B cell (primary cell): Measurements from ENCODE around the gene PAX2. TPM values are rescaled to one million over a fixed set of nuclear protein-coding genes. Genes with fewer than 3 reads are reported as not detected.

Experiments
- ATAC-seq: fragments of 200-7000 bp; cut with Tn5 transposase; one replicate; pipeline ENCODE4 v1.10.0; 2021; ENCODE audit warnings: low read depth, mild to moderate bottlenecking, moderate number of reproducible peaks, moderate library complexity
- CTCF ChIA-PET: fragments of 350-600 bp; sonication (Branson Sonifier 250); formaldehyde crosslinking; loops from one replicate; lab custom pipeline; 2021; ENCODE audit warnings: antibody characterized with exemption, inconsistent platforms; lab: Charles Lee
- POLR2A ChIA-PET: fragments of 350-600 bp; sonication (Branson Sonifier 250); formaldehyde crosslinking; loops from one replicate; lab custom pipeline; 2021; ENCODE audit warnings: antibody characterized with exemption; lab: Charles Lee
- DNase-seq: peaks from one replicate; pipeline ENCODE4 v3.0.0; 2013
- H2AFZ ChIP-seq: 2 replicates; pipeline ENCODE4 v1.6.1; 2012; ENCODE audit warnings: mild to moderate bottlenecking, low read depth, low read length; ENCODE audit not compliant: insufficient read depth, poor library complexity, severe bottlenecking
- H3K27ac ChIP-seq, 2 donors: 1 replicate in 1 of 2; 2 replicates in 1 of 2; pipeline ENCODE4 v1.5.1; 2012 to 2013; ENCODE audit warnings: low read length in 2 of 2, mild to moderate bottlenecking in 2 of 2, moderate library complexity in 1 of 2
- H3K27me3 ChIP-seq, 4 experiments: fragments of 200-600 bp in 1 of 4; sonication (generic) in 1 of 4; replicated peaks in 1 of 4; 1 replicate in 2 of 4; 2 replicates in 2 of 4; pipeline versions ENCODE4 v1.6.1 to v1.7.0; 2013 to 2016; ENCODE audit warnings: low read length in 3 of 4, mild to moderate bottlenecking in 2 of 4, mixed read lengths in 1 of 4, moderate library complexity in 1 of 4; ENCODE audit not compliant: insufficient read depth in 4 of 4, control insufficient read depth in 3 of 4; ENCODE audit errors: control extremely low read depth in 1 of 4
- H3K36me3 ChIP-seq, 2 experiments: replicated peaks in 1 of 2; 1 replicate in 1 of 2; 2 replicates in 1 of 2; pipeline versions ENCODE4 v1.6.1 to v1.7.1; 2013; ENCODE audit warnings: low read length in 1 of 2; ENCODE audit not compliant: insufficient read depth in 2 of 2, control insufficient read depth in 1 of 2; ENCODE audit errors: control extremely low read depth in 1 of 2, extremely low read depth in 1 of 2
- H3K4me1 ChIP-seq, 2 donors: fragments of 200-600 bp in 1 of 2; sonication (generic) in 1 of 2; 1 replicate in 1 of 2; 2 replicates in 1 of 2; pipeline versions ENCODE4 v1.5.1 to v1.6.1; 2013 to 2017; ENCODE audit warnings: low read length in 2 of 2; ENCODE audit not compliant: control insufficient read depth in 2 of 2, insufficient read depth in 2 of 2
- H3K4me2 ChIP-seq: replicated peaks from 2 replicates; pipeline ENCODE3; 2012; ENCODE audit warnings: mild to moderate bottlenecking, low read depth, low read length; ENCODE audit not compliant: poor library complexity, severe bottlenecking
- H3K4me3 ChIP-seq, 5 experiments: fragments of 200-600 bp in 1 of 5; sonication (generic) in 1 of 5; 1 replicate in 3 of 5; 2 replicates in 2 of 5; pipeline versions ENCODE4 v1.5.1 to v1.7.0; 2011 to 2016; ENCODE audit warnings: low read length in 4 of 5, mild to moderate bottlenecking in 4 of 5, low read depth in 2 of 5, control low read depth in 1 of 5, moderate library complexity in 1 of 5; ENCODE audit not compliant: insufficient read depth in 1 of 5; ENCODE audit errors: control extremely low read depth in 1 of 5, extremely low read depth in 1 of 5
- H3K79me2 ChIP-seq: fragments of 200-600 bp; sonication (generic); one replicate; pipeline ENCODE4 v1.6.0; 2016; ENCODE audit warnings: low read length; ENCODE audit not compliant: control insufficient read depth, insufficient read depth
- H3K9ac ChIP-seq: fragments of 200-600 bp; sonication (generic); 2 replicates; pipeline ENCODE4 v1.6.1; 2017; ENCODE audit warnings: mild to moderate bottlenecking, low read length, moderate library complexity
- H3K9me3 ChIP-seq, 3 donors: one replicate each; pipeline versions ENCODE4 v1.6.1 to v1.7.1; 2013; ENCODE audit warnings: low read length in 2 of 3; ENCODE audit not compliant: control insufficient read depth in 2 of 3, insufficient read depth in 1 of 3; ENCODE audit errors: control extremely low read depth in 1 of 3
- H4K20me1 ChIP-seq: 2 replicates; pipeline ENCODE4 v1.6.0; 2012; ENCODE audit warnings: mild to moderate bottlenecking, low read length; ENCODE audit not compliant: insufficient read depth, control insufficient read depth, poor library complexity, severe bottlenecking
- H3K27ac Mint-ChIP-seq: one replicate; pipeline ENCODE4 v1.8.0; 2021; ENCODE audit warnings: mixed read lengths
- H3K27me3 Mint-ChIP-seq: one replicate; pipeline ENCODE4 v1.8.0; 2021; ENCODE audit warnings: mixed read lengths
- H3K4me1 Mint-ChIP-seq: one replicate; pipeline ENCODE4 v1.8.0; 2021; ENCODE audit warnings: mixed read lengths
- H3K4me3 Mint-ChIP-seq: one replicate; pipeline ENCODE4 v1.8.0; 2021; ENCODE audit warnings: mixed read lengths
- H3K9me3 Mint-ChIP-seq: one replicate; pipeline ENCODE4 v1.8.0; 2022; ENCODE audit warnings: mixed read lengths; ENCODE audit not compliant: insufficient read depth
- CTCF ChIP-seq: fragments of 200-600 bp; IDR thresholded peaks from one replicate; pipeline ENCODE4 v1.8.0; 2022; ENCODE audit warnings: antibody characterized with exemption, mild to moderate bottlenecking
- EZH2 ChIP-seq: IDR thresholded peaks from 2 replicates; pipeline ENCODE4 v1.6.1; 2012; ENCODE audit warnings: borderline replicate concordance, low read depth, mild to moderate bottlenecking, moderate library complexity, low read length; ENCODE audit not compliant: insufficient read depth, poor library complexity, severe bottlenecking
- WGBS: methylation state at CpG from one replicate; pipeline ENCODE4 v1.1.5; 2013; ENCODE audit warnings: missing lambda C conversion rate; ENCODE audit not compliant: insufficient coverage; 5-methylcytosine and 5-hydroxymethylcytosine counted together
- intact Hi-C: fragments of 100-400 bp; cut with micrococcal nuclease; formaldehyde crosslinking; loops from one replicate; pipeline ENCODE4 v1.10.0; 2022
- polyA plus RNA-seq: library from polyadenylated mRNA; depleted of rRNA; stranded (reverse); fragments of >200 nt; gene quantifications from 2 replicates; pipeline ENCODE4 v1.2.3, GENCODE V29; 2012
- total RNA-seq, 2 donors: library from RNA; stranded (reverse); fragments of 120-200 nt in 1 of 2; gene quantifications; 1 replicate in 1 of 2; 2 replicates in 1 of 2; pipeline versions ENCODE4 v1.2.3 to v1.2.4, GENCODE V29; 2013 to 2022

PAX2 gene
- total and polyA plus RNA-seq, 2 donors (not counting 1 experiment from before 2014, with no cell fraction given), result 0.12 TPM; not detected in 1

- WGBS, result 79% methylated on average over 4 of the region's 4 CpGs
These were observed 30.5 kb downstream of the PAX2 start for GRCh38 chr10:100775871-100776270.

DNA sequence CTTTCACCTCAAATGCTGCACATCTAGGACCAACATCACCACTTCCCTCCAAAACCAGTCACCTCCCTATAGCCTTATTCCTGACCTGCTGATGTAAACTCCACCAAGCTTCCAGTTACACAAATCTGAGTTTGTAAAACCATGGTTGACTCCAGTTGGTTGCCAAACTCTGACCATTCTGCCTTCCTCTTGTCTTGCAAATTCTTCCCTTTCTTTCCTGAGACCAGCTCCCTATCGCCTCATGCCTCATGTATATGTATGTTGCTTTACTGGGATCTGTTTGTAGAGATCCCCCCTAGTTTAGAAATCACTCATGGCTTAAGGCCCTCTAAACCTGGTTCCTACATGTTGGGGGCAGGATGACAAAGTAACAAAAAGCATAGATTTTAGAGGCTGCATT, 31.3 kb downstream of the PAX2 start:
- no peak overlapping the region for H3K27ac Mint-ChIP-seq
- CTCF ChIA-PET, result no interaction called here
- no CpG with 5 or more reads among the region's 1 CpG for WGBS

More at GRCh38 chr10:100775871-100776270, 30.5 kb downstream of the PAX2 start:
- no peak for DNase-seq
- intact Hi-C loops, result no loop called here
- Mint-ChIP-seq H3K27me3 (peaks cover 45% of the 10 kb centered on the region), H3K4me3 (no peak overlapping the region), H3K27ac (no peak overlapping the region), H3K4me1 (no peaks in the 10 kb centered on the region), H3K9me3 (no peaks in the 10 kb centered on the region)
- no peak for ATAC-seq
- Histone ChIP-seq H3K4me1 (no peaks in the 10 kb centered on the region), H3K36me3 (no peaks in the 10 kb centered on the region), H3K79me2 (no peaks in the 10 kb centered on the region), H3K27me3 (peaks cover 0 to 27% (median 3%) of the 10 kb centered on the region in 4 experiments), H3K9me3 (no peaks in the 10 kb centered on the region), H3K4me2 (no peak overlapping the region), H3K27ac (no peak overlapping the region), H3K9ac (no peak overlapping the region), H4K20me1 (no peaks in the 10 kb centered on the region), H3K4me3 (no peak overlapping the region), H2AFZ (no peak overlapping the region)
- TF ChIP-seq EZH2 (no peak), CTCF (no peak)
- ChIA-PET POLR2A (no interaction called here), CTCF (no interaction called here)

More for the DNA sequence above, 31.3 kb downstream of the PAX2 start:
- no peak for TF ChIP-seq CTCF
- no peak for TF ChIP-seq EZH2
- no peak overlapping the region for H3K4me3 ChIP-seq
- H4K20me1 ChIP-seq, result no peaks in the 10 kb centered on the region
- peaks cover 45% of the 10 kb centered on the region for H3K27me3 Mint-ChIP-seq
- H3K4me3 Mint-ChIP-seq, result no peak overlapping the region
- intact Hi-C loops, result no loop called here
- H3K4me2 ChIP-seq, result no peak overlapping the region
- H2AFZ ChIP-seq, result no peak overlapping the region
- no peaks in the 10 kb centered on the region for H3K4me1 ChIP-seq
- H3K79me2 ChIP-seq, result no peaks in the 10 kb centered on the region
- POLR2A ChIA-PET, result no interaction called here
- H3K36me3 ChIP-seq, result no peaks in the 10 kb centered on the region
- no peak overlapping the region for H3K9ac ChIP-seq
- H3K27me3 ChIP-seq, result peaks cover 0 to 27% (median 1%) of the 10 kb centered on the region in 4 experiments
- ATAC-seq (no peak), DNase-seq (no peak)
- no peaks in the 10 kb centered on the region for H3K9me3 ChIP-seq
- H3K27ac ChIP-seq, result no peak overlapping the region
- H3K4me1 Mint-ChIP-seq, result no peaks in the 10 kb centered on the region
- no peaks in the 10 kb centered on the region for H3K9me3 Mint-ChIP-seq
